ENCODE results near the gene WDCP.
"Not testable (repeated sequence)": the region's sequence is repeated elsewhere in the genome, so short reads cannot be mapped to it uniquely, and the experiment has no call there.

WDCP gene, protein sequence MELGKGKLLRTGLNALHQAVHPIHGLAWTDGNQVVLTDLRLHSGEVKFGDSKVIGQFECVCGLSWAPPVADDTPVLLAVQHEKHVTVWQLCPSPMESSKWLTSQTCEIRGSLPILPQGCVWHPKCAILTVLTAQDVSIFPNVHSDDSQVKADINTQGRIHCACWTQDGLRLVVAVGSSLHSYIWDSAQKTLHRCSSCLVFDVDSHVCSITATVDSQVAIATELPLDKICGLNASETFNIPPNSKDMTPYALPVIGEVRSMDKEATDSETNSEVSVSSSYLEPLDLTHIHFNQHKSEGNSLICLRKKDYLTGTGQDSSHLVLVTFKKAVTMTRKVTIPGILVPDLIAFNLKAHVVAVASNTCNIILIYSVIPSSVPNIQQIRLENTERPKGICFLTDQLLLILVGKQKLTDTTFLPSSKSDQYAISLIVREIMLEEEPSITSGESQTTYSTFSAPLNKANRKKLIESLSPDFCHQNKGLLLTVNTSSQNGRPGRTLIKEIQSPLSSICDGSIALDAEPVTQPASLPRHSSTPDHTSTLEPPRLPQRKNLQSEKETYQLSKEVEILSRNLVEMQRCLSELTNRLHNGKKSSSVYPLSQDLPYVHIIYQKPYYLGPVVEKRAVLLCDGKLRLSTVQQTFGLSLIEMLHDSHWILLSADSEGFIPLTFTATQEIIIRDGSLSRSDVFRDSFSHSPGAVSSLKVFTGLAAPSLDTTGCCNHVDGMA

DNA sequence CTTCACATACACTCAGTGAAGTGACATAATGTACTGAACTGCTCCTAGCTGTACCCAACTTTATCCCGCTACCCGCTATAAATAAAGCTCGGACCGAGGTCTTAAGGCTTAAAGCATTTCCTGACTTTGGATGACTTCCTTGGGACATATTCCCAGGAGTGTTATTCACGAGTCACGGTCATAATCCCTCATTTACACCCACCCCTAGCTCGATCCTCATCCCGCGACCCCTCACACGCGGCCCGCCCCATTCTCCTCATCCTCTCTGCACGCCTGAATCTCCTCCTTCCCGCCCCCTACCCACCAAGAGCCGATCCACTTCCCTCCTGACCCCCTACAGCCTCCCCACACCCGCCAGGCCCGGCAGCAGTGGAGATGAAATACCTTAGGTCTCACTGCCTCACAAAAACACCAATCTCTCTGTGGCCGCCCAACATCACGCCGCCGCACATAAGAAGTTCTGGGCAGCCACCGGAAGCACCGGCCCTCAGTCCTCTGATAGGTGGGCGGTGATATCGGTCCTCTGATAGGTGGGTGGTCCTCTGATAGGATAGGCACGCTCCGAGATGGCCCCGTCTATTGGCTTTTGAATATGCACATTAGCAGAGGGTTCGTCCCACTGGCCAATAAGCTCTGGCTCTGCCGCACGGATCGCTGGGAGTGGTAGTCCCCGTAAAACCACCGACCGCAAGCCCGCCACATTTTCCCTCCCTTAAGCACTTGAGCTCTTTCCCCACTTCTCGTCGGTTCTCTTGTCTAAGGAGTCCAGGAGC, at the start of gene WDCP:
TSS of gene WDCP (minus strand) at position 462 of the 773 bp plus-strand sequence. CDS start 7,897 bp downstream, outside the sequence.
- peak; percentile 98 for DNase-seq

DNA sequence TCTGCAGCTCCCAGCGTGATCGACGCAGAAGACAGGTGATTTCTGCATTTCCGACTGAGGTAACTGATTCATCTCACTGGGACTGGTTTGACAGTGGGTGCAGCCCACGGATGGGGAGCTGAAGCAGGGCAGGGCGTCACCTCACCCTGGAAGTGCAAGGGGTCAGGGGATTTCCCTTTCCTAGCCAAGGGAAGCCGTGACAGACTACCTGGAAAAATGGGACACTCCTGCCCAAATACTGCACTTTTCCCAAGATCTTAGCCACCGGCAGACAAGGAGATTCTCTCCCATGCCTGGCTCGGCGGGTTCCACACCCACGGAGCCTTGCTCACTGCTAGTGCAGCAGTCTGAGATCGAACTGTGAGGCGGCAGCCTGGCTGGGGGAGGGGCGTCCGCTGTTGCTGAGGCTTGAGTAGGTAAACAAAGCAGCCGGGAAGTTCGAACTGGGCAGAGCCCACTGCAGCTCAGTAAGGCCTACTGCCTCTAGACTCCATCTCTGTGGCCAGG, 48.0 kb upstream of the WDCP start:
- DNase-seq: not testable (repeated sequence)

DNA sequence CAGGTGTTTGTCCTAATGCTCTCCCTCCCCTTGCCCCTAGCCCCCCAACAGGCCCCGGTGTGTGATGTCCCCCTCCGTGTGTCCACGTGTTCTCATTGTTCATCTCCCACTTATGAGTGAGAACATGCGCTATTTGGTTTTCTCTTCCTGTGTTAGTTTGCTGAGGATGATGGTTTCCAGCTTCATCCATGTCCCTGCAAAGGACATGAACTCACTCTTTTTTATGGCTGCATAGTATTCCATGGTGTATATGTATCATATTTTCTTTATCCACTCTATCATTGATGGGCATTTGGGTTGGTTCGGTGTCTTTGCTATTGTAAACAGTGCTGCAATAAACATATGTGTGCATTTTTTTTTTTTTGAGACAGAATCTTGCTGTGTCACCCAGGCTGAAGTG, 46.1 kb upstream of the WDCP start:
- not testable (repeated sequence) for DNase-seq

DNA sequence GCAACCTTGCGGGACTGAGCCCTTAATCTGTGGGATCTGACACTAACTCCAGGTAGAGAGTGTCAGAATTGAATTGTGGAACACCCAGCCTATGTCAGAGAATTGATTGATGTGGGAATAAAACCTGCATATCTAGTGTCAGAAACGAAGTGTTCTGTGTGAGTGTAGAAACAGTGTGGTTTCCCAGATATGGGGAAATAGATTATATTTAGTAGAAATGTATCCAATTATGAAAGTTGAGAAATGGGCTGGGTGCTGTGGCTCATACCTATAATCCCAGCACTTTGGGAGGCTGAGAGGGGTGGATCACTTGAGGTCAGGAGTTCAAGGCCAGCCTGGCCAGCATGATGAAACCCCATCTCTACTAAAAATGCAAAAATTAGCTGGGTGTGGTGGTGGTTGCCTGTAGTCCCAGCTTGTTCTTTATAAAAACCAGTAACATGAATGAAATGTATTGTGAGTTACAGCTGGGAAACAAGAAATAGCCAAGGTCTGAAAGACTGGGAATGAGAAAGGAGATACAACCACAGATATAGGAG, 41.7 kb upstream of the WDCP start:
- DNase-seq: no peak

DNA sequence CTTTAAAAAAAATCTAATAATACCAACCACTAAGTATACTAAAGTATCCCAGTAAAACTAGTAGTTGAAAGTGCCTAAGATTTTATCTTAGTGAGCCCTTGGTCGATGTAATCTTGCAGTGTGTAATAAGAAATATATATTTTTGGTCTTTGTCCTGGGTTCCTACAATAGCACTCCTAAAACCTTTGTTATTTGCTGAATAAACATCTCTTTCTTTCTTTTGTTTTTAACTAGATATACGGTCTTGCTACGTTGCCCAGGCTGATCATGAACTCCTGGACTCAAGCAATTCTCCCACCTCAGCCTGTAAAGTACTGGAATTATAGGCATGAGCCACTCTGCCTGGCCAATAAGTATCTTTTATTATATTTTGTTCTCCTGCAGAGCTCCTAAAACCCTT, 39.8 kb upstream of the WDCP start:
- DNase-seq: no peak

DNA sequence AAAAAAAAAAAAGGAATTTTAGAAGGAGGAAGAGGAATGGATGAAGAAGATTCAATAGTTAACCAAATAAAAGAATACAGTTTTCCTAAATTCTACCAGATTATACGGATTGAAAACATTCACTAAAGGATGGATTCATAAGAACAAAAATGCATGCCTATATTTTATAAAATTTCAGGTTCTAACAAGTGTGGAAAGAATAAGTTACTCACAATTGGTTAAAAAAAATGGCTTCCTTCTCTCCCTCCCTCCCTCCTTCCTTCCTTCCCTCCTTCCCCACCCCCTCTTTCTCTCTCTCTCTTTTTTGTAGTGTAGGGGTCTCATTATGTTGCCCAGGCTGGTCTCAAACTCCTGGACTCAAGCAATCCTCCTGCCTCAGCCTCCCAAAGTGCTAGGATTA, 39.0 kb upstream of the WDCP start:
- DNase-seq: no peak

DNA sequence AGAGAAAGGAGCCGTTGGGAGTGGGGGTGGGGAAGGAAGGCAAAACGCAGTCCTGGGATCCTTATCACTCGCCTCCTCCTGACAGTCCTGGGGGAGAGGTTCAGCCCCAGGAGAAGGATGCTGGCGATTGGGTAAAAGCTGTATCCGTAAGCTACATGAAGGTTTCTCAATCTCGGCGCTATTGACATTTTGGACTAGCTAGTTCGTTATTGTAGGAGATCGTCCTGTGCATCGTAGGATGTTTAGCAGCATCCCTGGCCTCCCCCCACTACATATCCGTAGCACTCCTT, 38.0 kb upstream of the WDCP start:
- DNase-seq: no peak

DNA sequence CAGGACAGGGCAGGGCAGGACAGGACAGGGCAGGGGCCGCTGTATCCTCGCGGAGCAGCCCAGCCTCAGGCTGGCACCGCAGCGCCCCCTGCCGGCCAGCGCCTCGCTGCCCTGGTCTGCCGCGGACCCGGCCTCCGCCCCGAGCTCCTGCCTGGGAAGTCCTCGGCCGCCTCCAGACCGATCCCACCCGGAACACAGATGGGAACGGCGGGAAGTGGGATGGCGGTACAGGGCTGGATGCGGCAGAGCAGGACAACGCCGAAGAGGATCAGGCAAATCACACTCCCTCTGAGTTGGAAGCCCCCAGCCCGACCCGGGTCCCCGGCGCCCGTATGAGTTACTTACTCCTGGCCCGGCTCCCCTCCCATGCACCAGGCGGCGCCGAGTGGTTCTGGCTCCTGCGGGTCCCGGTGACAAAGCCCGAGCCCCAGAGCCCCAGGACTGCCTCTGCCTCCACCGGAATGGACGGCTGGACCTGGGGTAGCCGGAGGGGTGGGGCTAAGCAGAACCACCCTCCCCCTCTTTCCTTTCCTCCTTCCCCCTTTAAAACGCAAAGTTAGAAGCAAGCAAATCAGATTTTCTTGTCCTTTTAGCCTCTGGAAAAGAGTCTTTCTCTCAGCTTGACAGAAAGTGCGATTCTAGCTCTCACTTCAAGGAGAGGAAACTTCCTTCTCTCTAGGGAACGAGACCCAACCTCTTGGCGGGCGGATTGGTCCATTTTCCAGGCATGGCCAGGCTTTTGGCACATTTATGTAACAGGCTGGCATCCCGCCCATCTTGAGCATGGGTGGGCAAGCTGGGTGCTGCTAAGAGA, 37.4 kb upstream of the WDCP start, which contains the start of gene TP53I3:
TSS of gene TP53I3 (minus strand) at position 449 of the 814 bp plus-strand sequence. CDS start 508 bp downstream, outside the sequence.
- DNase-seq: peak; percentile 92

DNA sequence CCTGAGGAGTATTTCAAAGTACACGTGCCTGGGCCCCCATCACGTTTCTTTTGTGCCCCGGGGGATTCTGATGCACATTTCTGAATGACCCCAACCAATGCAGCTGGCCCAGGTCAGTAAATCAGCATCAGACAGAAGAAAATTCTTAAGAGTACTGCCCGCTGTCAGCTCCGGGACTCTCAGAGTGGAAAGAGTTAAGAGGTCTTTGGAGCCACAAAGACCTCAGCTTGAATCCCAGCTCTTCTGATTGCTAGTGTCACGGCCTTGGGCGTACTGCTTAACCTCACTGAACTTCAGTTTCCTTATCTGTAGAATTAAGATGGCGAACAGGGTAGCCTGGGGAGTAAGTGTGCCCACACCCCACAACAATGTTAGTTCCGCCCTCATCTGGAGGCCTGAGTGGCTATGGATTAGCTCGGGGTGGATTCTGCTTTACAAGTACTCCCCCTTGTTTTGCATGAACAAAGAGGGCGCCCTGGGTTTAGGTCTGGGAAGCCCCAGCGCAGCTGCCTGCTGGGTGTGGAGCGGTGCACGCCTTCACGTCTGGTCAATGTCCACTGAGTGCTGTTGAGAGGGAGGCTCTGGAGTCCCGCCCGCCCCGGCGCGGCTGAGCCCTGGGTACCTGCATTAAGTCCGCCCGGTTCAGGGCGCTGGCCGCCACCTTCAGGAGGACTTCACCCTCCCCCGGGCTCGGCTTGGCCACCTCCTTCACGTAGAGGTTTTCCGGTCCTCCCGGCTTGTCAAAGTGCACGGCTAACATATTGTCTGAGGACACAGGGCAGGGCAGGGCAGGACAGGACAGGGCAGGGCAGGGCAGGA, 36.6 kb upstream of the WDCP start:
- peak; percentile 92 for DNase-seq

DNA sequence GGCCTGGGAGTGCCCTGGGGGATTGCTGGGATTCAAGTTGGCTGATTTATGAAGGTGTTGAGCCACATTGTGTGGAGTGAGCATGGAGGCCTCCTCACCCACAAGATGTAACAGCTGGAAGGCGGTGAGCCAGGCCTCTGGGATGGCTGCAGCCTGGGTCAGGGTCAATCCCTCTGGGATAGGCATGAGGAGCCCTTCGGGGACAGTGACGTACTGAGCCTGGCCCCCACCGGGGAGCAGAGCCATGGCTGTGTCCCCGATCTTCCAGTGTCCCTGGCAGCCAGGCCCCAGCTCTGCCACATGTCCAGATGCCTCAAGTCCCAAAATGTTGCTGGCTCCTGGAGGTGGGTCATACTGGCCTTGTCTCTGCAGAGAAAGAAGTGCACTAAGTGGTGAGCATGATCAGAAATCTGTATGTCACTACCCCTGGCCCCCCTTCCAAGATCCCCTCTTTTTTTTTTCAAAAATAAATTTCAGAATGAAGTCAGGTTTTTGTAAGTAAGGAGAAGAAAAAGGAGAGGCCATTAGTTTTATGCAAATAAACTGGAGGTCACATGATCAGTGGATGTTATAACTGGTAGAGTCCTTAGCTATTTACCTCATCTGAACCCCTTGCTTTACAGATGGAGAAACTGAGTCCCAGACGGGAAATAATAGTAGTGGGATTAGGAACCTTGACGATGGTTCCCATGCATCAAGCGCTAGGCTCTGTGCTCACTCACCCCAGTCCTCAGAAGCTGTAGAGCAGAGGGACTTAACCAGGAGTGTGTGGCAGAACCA, 35.8 kb upstream of the WDCP start:
- DNase-seq: no peak

DNA sequence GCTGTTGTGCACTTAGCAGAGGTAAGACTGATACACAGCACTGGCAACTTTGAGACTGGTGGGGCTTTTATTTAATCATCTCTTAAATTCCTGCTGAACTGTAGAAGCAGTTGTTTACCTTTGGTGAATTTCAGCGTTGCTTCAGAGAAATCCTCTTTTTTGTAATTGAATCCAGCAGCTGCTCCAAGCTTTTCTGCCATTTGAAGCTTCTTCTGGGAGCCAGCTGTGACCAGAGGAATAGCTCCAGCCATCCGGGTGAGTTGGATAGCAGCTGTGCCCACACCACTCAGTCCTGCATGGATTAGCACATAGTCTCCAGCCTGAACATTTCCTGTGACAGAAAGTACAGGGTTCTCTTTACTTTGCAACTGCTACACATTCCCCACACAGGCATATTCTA, 33.5 kb upstream of the WDCP start:
- peak; percentile 61 for DNase-seq

DNA sequence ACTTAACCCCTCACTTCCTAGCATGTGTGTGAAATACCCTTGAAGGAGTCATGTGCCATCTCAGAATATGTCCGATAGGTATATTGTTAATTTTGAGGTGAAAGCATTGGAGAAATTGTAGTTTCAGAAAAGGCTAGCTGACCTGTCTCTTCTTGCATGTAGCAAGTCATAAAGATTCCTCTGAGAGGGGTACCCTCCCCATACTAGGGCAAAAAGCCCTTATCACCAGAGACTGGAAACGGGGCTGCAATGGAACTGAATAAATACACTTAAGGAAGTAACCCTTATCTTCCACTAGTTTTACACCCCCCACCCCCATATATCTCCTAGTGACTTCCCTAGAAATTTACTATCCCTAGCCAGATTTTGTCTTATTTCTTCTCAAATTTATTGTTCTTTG, 30.7 kb upstream of the WDCP start:
- no peak for DNase-seq

DNA sequence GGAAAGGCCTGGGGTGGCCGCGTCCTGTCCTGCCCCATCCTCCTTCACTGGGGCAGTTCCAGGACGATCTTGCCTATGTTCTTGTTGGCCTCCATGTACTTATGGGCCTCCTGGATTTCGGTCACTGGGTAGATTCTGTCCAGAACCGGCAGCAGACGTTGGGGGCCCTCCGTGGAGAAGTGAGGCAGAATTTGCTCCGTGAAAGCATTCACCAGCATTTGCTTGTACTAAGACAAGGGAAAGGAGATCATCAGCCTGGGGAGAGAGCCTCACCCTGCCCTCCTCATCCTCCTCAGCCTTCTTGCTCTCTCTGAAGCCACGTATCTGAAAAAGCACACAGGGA, 30.3 kb upstream of the WDCP start:
- DNase-seq: no peak

DNA sequence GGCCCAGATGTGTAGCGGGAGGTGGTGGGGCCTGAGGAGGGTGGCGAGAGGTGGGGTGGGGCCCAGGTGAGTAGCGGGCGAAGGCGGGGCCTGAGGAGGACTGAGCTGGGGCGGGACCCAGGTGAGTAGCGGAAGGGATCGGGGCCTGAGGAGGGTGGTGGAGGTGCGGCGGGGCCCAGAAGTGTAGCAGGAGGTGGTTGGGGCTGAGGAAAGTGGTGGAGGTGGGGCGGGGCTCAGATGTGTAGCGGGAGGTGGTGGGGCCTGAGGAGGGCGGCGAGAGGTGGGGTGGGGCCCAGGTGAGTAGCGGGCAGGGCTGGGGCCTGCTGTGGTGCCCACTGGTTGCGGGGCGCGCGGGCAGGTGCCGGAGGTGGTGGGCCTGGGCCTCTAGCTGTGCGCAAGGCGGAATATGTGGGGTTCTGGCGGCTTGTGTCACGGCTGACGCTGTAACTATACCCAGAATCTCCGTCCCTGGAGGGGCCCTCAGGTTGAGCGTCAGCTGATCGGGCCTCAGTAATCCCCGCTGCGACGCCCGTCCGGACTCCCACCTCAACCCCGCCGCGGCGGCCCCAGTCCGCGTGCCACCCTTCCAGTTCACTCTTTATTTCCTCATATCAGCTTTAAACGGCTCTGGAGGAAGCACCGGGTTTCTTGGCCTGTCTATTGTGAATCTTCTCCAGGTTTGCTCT, 29.8 kb upstream of the WDCP start:
- DNase-seq: peak; percentile 62

DNA sequence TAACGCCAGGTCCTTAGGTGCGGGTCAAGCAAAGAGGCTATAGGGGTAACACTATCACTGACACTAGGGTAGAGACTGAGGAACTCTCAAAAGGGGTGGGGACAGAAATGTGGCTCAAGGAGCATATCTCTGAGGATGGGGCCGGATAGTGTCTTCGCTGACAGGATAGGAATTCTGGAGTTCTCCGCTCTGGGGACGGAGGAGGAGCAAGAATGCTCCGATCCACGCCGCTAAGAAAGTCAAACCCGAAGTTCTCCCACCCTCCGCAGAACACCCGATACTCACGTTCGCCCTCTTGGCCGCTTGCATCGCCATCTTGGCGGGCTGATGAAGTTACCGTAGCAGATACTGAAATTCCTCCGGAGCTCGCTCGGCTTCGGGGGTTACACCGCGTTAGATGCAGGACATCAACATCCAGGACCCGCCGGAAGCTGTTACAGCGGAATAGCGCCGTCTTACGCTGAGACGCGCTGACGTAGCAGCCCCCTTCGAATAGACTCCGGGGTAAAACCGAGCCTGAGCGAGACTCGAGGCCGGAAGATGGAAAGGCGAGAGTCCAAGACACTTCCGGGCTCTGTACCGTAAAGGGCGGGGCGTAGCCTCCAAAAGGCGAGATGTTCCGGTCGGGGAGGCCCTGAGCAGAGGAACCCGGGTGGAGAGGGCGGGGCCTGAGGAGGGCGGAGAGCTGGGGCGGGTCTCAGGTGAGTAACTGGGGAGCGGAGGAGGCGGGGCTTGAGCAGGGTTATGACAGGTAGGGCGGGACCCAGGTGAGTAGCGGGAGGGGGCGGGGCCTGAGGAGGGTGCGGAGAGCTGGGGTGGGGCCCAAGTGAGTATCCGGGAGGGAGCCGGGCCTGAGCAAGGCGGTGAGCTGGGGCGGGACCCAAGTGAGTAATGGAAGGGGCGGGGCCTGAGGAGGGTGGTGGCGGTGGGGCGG, 29.0 kb upstream of the WDCP start, which contains the start of gene SF3B6:
TSS of gene SF3B6 (minus strand) at position 412 of the 934 bp plus-strand sequence. CDS start at position 315, 97 bp downstream.
- DNase-seq: peak; percentile 99

DNA sequence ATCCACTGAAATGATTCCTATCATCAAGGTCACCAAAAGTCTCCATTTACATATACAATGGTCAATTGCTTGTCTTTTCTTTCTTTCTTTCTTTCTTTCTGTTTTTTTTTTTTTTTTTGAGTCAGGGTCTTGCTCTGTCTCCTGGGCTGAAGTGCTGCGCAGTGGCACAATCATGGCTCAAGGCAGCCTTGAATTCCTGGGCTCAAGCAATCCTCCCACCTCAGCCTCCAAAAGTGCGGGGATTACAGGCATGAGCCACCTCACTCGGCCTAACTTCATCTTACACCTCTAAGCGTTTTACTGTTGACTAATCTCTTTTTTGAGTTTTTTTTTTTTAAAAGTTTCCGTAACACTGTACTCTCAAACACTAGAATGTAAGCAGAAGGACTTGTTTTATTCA, 28.1 kb upstream of the WDCP start:
- no peak for DNase-seq

DNA sequence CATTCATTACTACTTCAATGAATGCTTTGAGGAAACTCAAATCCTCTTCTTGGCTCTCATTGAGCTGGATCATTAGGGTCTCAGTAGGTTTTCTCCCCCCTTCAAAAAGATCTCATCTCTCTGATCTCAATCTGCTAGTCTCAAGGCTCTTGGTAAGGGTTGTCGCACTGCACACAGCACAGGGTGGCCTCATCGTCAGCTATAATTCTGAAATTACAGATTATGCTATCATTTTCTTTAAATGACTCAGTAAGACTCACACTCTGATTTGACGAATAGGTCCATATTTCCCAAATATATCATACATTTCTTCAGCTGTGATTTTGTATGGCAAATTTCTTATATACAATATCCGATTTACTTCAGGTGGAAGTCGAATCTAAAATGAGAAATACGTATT, 26.6 kb upstream of the WDCP start:
- DNase-seq: no peak

DNA sequence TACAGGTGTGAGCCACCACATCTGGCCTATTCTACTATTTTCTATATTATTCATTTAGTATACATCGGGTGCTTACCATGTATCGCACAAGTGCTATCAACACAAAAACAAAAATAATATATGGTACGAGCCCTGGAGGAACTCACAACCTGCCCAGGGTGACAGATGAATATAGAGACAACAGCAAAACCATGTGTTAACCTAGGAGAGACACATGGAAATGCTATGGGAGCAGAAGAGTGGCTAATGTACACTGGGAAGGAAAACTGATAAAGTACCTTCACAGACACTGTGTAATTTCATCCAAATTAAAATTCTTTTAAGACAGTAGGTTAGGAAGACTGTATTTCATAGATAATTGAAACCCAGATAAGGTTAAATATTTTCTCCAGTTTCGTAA, 25.1 kb upstream of the WDCP start:
- no peak for DNase-seq

DNA sequence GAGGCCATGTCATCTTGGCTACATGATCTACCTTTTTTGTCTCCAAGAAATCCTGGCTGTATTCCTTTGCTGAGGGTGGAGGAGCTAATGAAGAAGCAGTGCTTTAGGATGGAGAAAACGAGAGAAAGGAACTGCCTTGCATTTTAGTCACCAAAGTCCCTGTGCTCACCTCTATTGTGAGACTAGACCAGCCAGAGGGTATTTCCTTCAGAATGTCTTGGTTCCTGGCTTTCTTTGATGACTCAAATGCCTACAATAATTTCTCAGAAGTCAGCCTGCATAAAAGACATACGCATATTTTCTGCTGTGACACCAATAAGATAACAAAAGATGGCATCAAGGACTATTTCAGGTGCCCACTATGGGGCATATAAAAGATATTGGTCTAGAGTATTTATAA, 18.1 kb upstream of the WDCP start:
- no peak for DNase-seq
